ENCODE measurements around the gene TMEM170B.
A peak's percentile ranks its signal among the peaks of the same experiment; 100 is the strongest.

Gene TMEM170B

DNA sequence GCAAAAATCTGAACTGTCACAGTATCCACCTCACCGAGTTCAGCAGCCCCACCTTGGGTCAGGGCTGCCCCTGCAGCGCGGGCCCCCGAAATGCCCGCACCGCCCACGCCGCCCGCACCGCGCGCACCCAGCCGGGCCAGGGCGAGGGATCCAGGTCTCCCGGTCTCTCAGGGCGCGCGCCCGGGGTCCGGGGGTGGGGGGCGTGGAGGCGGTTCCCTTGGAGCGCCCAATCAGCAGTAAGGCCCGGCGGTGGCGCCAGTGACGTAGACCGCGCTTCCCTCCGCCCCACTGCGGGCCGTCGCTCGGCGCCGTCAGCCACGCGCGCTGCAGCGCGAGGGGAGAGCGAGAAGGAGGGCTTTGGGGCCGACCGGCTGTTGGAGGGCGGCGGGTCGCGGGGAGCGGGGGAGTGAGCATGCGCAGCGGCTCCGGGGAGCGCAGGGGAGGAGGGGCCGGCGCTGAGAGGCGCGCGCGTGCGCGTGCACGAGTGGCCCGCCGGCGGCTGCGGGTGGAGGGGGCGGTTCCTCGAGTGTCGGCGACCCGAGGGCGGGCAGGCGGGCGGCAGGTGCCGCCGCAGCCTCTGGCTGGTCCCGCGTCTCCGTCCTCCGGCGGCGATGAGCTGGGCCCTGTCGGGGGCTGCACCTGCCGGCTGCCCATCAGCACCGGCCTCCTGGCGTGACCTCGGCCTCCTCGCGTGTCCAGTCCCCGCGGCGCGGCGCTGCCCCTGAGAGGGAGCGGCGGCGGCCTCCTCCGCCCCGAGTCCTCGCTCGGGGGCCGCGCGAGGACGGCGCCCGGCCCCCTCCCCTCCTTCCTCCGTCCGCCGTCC, at the start of gene TMEM170B:
Gene TMEM170B (plus strand): TSS at position 521 of the 823 bp plus-strand sequence. CDS start 529 bp downstream, outside the sequence.
- peak; percentile 97 for DNase-seq (ENCODE audit: low spot score)

DNA sequence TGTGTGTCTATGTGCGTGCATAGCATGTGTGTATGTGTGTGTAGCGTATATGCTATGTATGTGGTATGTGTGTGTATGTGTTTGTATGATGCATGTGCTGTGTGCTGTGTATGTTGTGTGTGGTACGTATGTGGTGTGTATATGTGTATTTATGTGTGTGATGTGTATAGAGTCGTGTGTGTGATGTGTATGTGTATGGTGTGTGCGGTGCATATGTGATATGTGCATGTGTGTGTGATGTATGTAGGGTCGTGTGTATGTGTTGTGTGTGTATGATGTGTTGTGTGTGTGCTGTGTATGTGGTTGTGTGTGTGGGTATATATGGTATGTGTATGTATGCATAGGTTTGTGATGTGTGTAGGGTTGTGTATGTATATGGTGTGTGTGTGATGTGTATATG, 46.6 kb upstream of the TMEM170B start:
- no peak for DNase-seq (ENCODE audit: low spot score)

- peak; percentile 45 for DNase-seq (ENCODE audit: low spot score)
Measured at GRCh38 chr6:11491596-11492463, 45.7 kb upstream of the TMEM170B start.

DNA sequence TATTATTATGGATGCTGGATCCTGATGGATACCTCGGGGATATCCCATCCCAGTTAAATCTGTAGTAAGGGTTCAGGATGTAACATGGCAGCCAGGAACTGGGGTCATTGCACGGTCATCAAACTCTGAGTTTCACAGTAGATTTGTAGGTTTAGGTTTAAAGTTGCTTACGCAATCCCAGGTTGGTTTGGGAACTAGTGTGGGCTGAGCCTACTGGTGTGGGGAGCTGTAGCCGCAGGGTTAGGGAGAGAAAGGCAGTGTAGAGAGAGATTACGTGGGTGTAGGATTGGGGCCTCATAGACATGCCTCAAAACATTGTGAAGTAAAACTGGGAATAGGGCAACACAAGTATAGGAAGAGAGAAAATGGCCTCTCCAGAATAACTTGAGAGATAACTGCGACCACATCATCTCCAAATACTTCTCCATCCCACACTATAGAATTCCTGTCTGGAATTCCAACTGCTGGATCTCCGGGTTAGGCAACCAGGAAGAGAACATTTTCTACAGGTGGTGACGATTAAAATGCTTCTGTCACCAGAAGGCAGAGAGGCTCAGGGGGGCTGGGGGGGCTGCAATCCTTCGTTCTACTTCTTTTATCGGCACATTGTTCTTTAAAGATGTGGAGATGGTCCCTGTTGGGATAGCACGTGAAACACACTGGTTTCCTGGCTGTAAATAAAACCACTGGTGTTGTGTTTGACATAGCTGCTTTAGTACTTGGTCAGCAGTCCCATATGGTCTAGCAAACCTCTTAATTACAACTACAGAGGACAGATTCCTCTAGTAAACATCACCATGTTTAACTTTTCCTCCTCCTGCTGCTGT, 44.9 kb upstream of the TMEM170B start:
- no peak for DNase-seq (ENCODE audit: low spot score)

GRCh38 chr6:11493974-11494373, 43.6 kb upstream of the TMEM170B start:
- DNase-seq (ENCODE audit: low spot score), result peak; percentile 18

DNA sequence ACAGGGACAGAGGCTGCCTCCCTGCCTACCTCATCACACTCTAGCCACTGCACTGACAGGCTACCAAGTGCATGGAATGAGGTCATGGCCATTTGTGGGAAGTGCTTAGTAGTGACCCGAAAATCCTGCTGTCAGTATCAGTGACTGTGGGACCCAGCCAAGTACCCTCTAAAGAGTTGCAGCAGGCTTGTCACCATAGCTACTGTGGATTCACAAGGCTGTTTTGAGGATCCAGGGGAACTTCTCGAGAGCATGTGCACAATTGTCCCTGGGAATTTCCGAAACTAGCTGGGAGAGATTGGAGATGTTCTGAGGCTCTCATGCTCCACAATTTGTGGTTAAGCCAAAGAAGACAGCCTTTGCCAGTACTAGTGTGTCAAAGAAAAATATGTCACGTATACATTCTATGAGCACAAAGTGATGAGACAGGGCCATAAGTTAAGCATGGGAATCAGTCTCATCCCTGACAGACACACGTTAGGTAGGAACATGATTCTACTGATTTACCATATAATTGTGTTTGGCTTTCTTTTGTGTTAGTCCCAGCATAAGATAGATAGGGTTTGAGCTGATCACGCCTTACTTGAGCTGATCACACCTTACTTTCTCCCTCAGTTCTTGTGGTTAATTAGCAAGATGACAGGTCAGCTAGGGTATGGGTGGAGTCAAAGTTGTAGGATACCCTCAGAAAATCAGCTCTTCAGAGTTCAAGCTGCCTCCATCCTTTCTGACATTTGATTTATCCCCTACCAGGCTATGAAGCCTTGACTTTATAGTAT, 42.6 kb upstream of the TMEM170B start:
- peak; percentile 9 for DNase-seq (ENCODE audit: low spot score)

DNA sequence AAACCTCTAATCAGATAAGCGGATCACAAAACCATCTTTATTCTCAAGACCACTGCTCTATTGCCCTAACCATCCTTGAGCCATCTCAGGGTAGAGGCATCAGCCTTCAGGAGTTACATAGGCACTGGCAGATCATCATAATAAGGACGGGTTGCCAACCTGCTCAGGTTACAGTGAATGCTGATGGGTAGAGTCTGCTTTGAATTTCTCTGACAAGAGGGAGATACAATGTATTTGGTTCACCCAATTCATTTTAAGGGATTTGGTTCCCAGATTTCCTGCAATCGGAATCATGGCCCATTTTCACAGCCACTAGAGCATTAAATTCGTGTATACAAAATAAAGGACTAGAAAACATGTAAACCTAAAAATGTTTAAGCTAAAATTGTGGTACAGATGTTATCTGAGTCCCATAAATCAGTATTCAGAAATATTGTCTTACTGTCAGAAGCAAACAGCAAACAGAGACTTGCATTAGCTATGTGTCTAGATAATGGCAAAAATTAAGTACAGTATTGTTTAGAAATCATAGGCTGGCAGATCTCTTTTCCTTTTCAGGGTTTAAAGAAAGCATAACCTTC, 41.9 kb upstream of the TMEM170B start:
- peak; percentile 15 for DNase-seq (ENCODE audit: low spot score)

GRCh38 chr6:11496152-11497060, 41.1 kb upstream of the TMEM170B start:
- DNase-seq (ENCODE audit: low spot score), result peak; percentile 94

GRCh38 chr6:11497107-11497506, 40.4 kb upstream of the TMEM170B start:
- no peak for DNase-seq (ENCODE audit: low spot score)

DNA sequence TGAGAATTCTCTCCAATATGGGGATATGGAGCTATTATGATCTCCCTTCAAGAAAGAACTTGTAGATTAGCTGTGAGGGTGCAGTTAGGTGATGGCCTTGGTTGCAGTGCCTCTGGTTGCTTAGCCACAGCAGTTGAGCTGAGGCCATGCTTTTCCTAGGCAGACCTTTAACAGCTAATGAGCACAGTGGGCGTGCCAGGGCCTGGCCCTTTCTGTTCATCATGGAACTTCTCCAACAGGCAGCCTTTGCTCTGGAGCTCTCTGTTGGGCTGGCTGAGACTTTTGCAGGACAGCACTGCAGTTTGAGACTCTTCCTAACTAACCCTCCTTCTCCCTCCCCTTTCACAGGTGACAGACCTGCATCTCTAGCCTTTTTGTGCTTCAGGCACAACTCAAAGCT, 39.7 kb upstream of the TMEM170B start:
- no peak for DNase-seq (ENCODE audit: low spot score)

DNA sequence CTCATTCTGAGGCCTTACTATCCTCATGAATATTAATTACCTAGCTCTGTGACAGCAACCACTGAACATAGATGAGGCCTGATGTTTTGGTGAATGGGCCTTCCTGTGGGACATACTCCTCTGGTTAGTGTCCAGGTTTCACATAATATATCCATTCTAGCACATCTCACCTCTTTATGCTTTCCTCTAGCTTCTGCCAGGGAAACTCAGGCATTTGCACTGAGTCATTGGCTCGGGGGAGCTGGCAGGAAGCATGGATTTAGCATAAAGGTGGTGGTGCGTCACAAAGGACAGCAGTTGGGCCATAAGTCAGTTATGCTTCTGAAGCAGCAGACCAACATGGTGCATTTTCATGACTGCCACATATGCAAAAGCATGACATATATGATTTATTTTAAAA, 37.5 kb upstream of the TMEM170B start:
- DNase-seq (ENCODE audit: low spot score), result no peak

DNA sequence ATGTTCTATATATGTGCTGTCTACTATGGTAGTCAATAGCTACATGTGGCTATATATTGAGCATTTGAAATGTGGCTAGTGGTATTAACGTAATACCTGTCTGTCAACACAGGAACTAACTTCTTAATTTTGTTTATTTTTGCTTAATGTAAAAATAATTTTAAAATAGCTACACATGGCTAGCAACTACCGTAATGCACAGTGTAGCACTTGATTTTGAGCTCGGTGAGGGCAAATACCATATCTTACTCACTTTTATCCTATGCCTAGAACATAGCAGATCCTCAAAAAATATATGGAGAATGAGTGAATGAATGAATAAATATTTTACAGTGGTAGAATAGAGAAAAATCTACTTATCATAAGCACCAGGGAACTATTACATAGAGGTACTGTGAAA, 28.1 kb upstream of the TMEM170B start:
- DNase-seq (ENCODE audit: low spot score), result no peak

- DNase-seq (ENCODE audit: low spot score), result peak; percentile 26
Measured at GRCh38 chr6:11514672-11515071, 22.9 kb upstream of the TMEM170B start.

- no peak for DNase-seq (ENCODE audit: low spot score)
Measured at GRCh38 chr6:11515763-11516162, 21.8 kb upstream of the TMEM170B start.

DNA sequence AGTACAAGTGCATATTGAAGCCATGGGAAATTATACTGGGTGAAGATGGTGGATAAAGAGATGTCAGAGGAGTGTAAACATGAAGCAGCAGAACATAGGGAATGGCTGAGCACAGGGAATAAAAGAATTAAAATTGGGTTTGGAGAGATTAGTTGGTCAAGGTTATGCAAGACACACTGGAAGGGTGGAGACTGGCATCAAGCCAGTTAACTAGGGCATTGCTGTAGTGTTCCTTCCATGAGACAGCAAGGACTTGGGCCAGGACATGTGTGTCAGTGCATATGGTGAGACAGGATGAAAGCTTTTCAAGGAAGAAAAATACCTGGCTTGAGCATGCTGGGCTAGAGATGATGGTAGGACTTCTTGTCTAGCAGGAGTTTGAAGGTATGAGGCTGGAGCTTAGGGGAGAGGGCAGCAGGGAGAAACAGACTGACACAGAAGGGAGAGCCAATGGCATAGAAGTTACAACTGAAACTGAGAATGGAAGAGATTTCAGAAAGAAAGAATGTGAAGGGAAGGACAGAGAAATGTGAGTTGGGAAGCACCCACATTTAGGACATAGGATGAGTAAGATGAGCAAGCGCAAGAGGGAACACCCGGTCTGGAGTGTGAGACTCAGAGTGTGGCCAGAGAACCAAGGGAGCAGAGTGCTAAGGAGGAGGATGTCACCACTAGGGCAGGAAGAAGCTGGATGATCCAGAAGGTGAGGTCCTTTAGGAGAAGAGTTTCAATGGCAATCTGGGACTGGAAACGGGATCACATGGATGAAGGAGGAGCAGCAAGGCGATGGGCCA, 14.5 kb upstream of the TMEM170B start:
- no peak for DNase-seq (ENCODE audit: low spot score)

DNA sequence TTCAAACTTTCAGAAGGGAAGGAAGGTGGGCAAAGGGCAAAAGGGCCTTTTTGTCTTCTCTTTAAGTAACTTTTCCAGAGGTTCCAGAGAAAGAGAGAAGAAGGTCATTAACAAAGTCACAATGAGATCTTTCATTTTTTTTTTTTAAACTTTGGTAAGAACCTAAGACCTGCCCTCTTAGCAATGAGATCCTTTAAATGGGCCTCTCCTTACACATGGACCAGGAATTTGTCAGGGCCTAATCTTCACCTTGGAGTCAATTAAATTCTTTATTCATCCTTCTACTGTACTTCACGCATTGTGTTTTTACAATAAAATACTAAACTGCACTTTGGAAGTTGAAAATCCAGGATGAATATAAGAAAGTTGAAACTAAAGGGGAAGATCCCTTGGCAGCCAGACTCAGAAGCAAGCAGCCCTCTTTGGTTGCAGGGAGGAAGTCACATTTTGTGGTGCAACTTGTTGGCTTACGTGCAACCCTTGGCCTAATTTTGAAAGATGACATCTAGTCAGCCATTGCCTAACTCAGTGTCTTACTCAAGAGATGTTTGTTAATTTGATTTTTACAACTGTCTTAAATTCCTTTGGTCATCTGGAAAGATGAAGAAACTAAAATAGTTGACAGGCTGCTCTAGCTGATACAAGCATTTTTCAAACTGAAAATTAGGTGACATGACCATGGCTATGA, 11.9 kb upstream of the TMEM170B start:
- no peak for DNase-seq (ENCODE audit: low spot score)

GRCh38 chr6:11526156-11526505, 11.4 kb upstream of the TMEM170B start:
- no peak for DNase-seq (ENCODE audit: low spot score)

DNA sequence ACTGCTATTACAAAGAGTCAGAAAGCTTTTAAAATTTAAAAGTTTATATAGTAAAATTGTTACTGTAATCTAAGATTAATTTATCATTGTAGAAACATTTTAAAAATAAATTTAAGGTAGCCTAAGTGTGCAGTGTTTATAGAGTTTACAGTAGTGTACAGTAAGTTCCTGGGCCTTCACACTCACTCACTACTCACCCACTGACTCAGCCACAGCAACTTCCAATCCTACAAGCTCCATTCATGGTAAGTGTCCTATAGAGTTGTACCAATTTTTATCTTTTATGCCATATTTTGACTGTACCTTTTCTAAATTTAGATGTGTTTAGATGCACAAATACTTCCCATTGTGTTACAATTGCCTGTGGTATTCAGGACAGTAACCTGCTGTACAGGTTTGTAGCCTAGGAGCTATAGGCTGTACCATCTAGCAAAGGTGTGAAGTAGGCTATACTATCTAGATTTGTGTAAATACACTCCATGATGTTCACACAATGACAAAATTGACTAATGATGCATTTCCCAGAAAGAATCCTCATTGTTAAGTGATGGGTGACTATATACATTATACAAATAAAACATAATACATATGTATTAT, 10.2 kb upstream of the TMEM170B start:
- DNase-seq (ENCODE audit: low spot score), result no peak

Measured in NAMALWA (cell line).